HG03097 (cell line): ENCODE data around the gene NTRK2.

ENCODE experiments used
- ATAC-seq: cut with Tn5 transposase; IDR thresholded peaks from one replicate; pipeline ENCODE4 v1.9.1; 2021; ENCODE audit not compliant: unreplicated experiment, low FRiP score

The NTRK2 gene

DNA sequence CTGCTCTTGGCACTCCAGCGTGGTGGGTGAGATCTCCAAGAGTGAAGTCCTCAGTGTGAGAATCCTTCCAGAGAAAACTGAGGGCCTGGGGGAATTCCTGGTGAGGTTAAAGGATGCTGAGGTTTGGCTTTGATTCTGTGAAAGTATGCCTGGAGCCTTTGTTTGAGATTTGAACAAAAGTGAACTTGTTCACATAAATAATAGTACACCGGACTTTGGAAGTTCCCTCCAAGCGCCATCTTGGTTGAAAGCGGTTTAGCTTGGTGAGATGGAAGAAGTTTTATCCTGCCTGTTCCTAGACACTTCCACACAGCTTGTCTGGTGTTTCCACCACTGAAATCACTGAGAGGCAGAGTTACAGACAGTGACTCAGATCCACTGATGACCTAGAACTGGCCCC, 286.4 kb downstream of the NTRK2 start:
- ATAC-seq: no peak

DNA sequence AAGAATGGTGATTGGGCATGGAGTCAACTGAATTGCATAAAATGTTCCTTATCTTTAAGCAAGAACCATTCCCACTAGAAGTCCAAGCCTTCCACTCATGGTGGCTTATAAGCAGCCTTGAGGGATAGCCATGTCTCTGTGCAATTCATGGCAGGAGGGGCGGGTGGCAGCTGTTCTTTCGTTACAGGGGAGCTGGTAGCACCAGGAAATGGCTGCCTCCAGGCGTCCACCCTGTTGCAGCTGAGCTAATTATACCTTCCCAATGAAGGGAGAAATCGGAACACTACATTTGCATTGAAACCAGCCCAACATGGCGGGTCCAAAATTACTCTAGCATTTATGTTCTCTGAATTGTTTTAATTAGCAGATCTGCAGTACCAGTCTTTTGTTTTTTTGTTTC, 289.8 kb downstream of the NTRK2 start:
- ATAC-seq: no peak

- no peak for ATAC-seq
These were observed 297.6 kb downstream of the NTRK2 start for GRCh38 chr9:84966876-84967830.

GRCh38 chr9:84969084-84969483, 299.6 kb downstream of the NTRK2 start:
- ATAC-seq: no peak

GRCh38 chr9:84969736-84970135, 300.2 kb downstream of the NTRK2 start:
- ATAC-seq: no peak

DNA sequence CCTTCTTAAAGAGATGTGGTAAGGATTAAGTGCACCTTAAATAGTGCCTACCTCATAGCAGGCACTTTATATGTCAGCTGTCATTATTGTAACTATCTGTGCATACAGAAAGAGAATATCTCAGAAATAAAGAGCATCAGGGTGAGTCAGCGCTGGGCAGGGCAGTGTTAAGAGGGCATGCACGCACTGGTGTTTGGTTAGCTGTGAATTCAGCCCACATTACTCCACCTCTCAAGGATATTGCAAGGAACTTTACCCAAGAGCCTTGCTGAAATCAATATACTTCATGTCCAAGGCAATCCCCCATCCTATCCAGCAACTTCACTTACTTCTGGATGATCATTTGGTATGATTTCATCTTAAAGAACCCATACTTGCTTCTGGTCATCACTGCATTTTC, 300.9 kb downstream of the NTRK2 start:
- ATAC-seq: no peak

- ATAC-seq: no peak
These were observed 302.0 kb downstream of the NTRK2 start for GRCh38 chr9:84971571-84971970.

- ATAC-seq: no peak
These were observed 304.7 kb downstream of the NTRK2 start for GRCh38 chr9:84974258-84974657.

DNA sequence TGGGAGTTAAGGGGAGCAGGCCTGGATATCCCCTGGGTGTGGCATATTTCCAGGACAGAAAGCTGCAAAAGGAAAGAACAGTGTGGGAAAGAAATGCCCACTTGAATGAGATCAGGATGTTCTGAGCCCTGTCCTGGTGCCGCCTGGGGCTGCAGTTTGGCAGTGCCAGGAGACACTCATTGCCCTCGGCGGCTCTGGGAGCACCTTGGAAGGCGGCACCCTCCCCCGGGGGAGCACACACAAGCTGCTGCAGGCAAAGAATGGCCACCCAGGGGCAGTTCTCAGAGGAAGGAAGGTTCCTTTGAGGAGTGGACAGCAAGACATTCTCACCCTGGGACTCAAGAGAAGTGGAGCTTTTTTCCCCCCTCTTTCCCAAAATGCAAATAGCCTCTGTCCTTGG, 305.3 kb downstream of the NTRK2 start:
- ATAC-seq: no peak

DNA sequence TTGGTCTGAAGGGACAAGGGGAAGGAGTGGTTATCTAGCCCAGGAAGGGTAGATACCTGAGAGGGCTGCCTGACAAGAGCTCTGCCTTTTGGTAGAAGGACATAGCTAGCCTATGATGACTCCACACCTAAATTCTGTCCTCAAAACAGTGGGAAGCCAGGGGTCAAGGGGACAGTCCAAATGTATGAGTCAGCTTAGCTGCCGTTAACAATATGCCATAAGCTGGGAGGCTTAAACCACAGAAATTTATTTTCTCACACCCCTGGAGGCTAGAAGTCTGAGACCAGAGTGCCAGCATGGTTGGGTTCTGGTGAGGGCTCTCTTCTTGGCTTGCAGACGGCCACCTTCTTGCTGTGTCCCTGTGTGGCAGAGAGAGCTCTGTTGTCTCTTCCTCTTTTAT, 306.4 kb downstream of the NTRK2 start:
- no peak for ATAC-seq

DNA sequence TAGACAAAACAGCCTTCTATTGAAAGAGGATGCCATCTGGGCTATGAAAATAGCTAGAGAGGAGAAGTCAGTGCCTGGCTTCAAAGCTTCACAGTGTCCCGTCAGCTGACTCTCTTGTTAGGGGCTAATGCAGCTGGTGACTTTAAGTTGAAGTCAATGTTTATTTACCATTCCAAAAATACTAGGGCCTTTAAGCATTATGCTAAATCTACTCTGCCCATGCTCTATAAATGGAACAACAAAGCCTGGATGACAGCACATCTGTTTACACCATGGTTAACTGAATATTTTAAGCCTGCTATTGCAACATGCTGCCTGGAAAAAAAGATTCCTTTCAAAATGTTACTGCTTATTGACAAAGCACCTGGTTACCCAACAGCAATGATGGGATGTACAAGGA, 309.1 kb downstream of the NTRK2 start:
- ATAC-seq: no peak

- no peak for ATAC-seq
These were observed 314.2 kb downstream of the NTRK2 start for GRCh38 chr9:84983749-84984148.

DNA sequence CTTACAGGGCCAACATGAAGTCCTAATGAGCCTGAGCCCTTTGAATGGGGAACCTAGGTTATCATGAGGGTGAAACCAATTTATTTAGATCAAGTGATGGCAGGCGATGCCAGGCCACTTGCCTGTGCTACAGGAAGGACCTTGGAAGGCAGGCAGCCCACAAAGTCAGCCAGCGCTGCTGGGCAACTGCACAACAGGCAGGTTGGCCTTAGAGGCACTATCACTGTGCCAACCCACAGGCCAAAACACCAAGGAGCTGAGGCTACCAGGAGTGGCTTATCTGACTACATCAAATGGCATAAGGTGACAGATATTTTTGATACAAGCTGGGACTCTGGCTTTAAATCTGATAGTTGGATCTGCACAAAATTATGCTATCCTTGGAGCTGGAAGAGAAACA, 319.1 kb downstream of the NTRK2 start:
- ATAC-seq: no peak

GRCh38 chr9:84990416-84990815, 320.9 kb downstream of the NTRK2 start:
- ATAC-seq: no peak

DNA sequence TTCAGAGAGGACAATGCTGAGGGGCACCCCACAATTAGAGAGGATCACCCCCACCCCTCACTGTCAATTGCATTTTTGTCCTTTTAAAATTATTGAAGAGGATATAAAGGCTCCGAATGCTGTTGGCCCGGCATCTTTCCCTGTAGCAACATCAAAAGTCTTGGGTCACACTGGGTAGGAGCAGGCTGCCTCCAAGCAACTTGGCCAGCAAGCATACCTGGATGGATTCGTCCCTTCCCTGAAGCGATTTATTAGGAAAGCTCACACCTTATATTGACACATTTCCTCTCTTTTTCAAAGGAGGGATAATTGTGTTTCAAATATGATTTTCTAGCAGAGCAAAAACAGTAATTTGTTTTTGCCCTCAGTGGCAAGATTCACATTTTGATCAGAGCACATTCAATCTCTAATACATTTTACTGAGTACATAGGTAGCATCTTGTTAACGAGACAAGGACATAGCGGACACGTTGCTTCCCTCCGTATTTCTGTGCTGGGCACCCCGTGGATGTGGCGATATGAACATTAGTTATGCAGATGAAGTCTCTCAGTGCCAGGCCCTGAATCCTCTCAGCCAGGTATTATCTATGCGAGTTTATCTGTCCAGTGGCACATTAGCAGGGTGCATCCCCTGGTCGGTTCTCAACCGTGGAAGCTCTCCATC, 321.5 kb downstream of the NTRK2 start:
- ATAC-seq: no peak

- no peak for ATAC-seq
These were observed 322.0 kb downstream of the NTRK2 start for GRCh38 chr9:84991514-84991870.

DNA sequence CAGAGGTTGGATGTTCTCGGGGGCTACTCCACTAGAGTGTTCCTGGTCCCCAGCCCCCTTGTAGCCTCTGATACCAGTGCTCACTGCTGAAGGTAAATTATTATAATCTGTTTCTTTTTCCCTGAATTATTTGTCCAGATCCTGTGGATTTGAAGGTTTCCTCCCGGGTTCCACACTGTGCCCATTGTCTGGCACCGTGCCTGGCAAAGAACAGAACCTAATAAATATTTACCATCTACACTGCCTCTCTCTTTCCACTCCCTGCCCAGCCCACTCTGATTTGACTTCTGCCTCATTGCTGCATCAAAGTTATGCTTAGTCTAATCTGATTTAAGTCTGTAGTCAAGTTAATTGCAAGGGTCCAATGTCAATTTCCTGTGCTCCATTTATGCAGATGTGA, 322.9 kb downstream of the NTRK2 start:
- ATAC-seq: no peak

DNA sequence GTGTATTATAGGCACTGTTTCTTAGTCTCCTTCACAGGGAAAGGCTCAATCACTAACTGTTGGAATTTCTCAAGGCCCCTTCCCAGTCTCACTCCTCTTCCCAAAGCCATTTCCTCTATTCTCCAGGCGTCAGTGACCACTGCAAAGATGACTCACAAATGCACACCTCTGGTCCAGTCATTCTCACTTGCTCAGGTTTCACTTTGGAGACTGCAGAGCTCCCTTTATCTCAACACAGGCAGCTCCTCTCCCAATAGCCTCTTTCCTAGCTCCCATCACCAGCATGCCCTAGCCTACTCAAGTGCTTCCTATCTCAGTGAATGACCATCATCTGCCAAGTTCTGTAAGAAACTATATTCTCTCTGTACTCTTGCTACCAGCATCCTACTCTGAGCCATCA, 323.6 kb downstream of the NTRK2 start:
- no peak for ATAC-seq

- ATAC-seq: no peak
These were observed 326.5 kb downstream of the NTRK2 start for GRCh38 chr9:84996029-84996428.

DNA sequence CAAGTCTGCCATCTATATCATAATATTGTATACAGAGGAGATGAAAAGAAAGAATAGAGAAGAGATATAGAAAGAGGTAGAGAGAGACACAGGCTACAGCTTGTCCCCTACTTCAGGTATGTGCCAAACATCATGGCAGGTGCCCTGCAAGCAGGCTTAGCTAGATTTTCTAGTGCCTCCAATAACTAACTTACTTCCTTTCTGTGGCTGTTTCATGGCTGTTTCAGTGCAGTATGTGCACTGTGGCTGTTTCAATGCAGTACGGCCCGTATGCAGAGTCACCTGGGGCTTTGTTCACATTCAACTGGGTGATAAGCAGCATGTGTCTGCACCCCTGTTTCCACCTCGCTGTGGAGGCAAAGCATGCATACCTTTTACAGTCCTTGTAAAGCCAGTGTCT, 327.2 kb downstream of the NTRK2 start:
- ATAC-seq: no peak

- no peak for ATAC-seq
These were observed 327.9 kb downstream of the NTRK2 start for GRCh38 chr9:84997472-84997871.

DNA sequence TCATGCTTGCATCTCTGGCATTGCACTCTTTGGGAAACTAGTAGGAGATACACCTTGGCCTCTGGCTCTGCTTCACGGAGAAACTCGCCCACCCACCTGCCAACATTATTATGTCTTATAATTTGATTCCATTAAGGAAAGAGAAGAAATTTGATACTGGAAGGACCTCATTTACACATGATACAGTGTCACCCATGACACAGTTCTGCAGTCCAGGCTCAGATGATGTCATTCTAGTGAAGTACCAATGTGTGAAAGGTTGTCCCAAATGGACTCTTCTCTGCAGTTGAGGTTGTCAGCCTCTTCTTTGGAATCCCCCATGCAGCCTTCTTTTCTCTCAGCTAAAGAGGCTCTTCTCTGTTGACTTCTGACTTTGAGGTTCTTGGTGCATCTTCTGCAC, 329.1 kb downstream of the NTRK2 start:
- no peak for ATAC-seq
